Activated naive CD4-positive, alpha-beta T cell (primary cell): ENCODE results near the gene FREM1.

ENCODE experiments used
- DNase-seq, 4 experiments: peaks; one replicate each; lab custom pipeline; 2025; lab: John Stamatoyannopoulos, UW

FREM1 gene

DNA sequence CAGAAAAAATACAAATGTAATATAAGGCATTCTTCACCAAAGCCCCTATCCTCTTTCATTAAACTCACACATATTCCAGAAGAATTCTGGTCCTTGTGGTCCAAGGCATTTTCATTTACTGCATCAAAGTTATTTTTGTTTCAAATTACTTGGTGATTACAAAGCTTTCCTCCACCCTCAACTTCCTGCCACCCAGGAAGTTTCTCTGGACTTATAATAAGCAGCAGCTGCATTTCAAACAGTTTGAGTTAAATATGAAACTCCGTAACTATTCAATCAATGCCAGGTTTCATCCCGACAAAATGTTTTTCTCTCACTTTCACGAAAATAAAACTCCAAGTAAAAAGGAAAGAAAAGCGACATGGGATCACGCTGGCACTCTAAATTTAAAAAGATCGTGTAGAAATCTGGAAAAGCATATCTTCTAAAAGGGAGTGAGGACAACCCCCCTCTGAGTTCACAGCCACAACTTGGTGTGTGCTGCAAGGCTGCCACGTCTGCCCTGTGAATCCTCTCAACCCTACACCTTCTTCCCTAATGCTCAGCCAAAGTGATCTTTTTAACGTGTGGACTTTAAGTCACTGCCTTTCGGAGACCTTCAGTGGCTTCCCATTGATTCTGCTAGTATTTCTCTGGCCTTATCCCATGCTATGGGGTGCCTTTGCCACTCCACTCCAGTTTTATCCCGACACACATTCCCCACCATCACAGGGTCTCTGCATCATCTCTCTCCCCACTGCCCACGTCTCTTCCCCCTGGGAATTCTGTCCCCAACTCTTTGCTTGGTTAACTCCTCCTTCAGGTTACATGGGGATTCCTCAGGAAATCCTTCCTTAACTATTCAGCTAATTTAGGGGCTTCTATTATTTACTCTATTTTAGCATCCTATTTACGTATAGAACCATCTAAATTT lies 96.6 kb downstream of the FREM1 start:
- DNase-seq: no peak

DNA sequence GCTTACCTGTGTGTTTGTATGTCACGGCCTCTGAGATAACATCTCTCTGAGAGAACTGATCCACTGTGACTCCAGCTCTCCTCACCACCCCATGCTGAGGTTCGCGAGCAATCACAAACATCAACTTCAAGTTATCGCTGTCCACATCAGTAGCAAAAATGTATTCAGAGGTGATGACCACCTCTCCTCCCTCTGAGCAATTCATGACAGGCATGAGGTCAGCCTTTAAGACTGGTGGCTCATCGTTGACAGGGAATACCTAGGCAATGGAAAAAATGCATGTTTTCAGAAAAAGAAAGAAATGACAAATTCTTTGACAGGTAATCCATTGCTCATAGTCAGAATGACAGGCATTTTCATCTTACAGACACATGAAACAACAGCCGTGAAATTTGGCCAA lies 97.4 kb downstream of the FREM1 start:
- DNase-seq: no peak

DNA sequence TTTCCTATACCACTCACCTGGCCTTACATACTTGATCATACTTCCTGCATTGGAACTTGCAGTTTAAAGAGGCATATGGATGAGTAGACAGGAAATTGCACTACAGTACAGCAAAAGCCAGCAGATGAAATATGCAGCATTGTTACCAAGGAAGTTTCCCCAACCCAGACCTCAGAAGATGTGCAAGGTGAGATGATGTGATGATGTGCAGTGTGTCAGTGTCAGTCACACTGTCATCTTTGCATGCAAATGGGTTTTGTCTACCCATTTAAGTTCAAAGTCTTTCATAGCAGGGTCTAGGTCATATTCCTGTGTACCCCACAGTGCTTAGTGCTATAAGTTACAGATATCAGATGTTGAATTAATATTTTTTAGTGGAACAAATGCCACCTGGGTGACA lies 98.4 kb downstream of the FREM1 start:
- no peak for DNase-seq

DNA sequence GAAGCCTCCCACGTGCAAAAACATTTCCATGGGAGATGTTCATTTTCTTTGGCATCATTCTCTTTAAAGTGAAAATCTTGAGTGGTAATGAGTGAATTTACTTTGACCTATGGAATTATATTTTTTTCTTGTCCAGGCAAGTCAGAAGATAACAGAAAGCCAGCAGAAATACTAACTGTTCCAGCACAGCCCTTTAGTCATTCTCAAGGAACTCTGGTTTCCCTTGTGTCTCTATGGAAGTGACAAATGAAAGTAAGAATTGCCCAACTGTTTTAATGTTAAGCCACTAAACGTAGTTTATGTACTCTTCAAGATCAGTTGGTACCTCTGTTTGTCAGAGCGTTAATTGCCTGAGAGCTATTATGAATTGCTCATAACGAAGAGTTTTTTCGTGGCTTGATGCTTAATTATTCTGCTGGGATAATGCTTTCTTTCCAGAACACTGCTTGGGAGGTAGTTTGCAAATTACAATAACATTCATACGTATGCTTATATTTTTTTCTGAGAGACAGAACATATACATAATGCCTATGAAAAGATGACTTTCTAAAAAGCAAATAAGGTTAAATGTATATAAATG lies 103.2 kb downstream of the FREM1 start:
- DNase-seq: no peak

DNA sequence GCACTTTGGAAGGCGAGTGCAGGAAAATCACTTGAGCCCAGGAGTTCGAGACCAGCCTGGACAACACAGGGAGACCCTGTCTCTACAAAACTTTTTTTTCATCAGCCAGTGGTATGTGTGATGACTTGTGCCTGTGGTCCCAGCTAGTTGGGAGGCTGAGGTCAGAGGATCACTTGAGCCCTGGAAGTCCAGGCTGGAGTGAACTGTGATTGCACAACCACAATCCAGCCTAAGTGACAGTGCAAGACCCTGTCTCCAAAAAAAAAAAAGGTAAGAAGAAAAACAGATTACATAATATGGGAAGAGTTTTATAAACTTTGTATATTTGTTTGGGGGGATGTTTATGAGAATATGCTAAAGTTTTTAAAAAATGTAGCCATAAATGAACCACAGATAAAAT lies 111.2 kb downstream of the FREM1 start:
- no peak for DNase-seq

DNA sequence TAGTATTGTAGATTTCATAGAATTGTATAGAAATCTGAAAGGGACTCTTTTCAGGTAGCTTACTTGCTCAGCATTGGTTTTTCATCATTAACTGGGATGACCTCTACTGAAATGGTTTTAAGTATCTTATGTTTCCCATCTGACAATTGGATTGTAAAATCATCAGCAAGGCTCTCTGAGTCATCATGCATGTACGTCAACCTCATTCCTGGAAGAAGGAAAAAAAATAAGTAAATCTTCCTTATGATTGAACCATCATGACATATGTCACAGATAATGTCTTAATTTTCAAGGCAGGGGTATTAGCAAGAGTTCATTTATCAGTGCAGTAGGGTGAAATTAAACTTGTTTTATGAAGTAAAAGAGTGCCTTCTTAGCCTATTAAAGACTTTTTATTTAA lies 112.8 kb downstream of the FREM1 start:
- no peak for DNase-seq

DNA sequence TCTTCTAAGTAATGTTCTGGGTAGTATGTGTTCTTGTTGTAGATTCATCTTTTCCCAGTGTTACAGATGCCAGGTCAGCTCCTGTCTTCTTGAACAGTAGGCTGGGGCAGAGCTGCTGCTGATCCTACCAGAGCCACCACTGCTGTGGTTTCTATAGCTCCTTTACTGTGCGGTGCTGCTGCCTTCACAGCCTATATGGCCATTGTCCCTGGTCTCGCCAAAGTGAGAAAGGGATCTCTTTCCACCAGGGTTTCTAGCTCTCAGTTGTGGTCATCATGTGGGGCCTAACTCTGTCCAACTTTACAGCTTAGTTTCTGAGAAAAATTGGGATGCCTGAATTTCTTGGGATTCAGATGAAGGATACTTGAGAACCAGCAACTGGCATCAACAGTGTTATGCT lies 116.8 kb downstream of the FREM1 start:
- no peak for DNase-seq

DNA sequence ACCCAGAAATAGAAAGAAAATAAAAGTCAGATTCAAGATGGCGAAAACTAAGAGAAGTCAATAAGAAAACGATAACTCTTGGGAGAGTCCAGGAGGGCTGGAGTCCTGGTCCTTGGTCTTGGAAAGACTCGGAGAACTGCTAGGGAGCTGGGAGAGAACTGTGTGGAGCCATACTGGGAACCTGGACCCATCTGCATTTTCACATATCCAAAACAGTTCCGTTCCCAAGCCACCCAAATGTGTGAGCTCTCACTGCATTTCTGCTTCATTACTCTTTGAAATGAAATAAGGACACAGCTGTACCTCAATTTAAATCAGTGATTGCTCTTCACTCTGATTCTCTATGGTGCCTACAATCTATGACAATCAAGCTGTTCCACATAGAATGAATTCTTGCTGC lies 119.6 kb downstream of the FREM1 start:
- DNase-seq: no peak

DNA sequence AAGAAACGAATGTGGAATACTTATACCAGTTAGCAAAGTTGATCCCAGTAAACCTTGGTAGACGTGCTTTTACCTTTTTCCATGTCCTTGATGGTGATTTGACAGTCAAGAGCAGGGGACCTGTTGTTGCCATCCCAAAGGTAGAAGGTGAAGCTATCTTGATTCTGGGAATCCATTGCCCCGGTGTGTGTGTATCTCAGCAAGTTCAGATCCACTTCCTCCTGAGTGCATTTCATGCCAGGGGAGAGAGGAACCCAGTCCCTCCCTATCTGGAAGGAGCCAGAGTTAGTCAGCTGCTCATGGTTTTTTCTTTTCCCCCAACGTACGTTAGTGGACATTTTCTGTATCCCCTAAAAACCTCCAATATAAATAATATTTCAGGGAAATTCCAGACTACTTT lies 121.4 kb downstream of the FREM1 start:
- no peak for DNase-seq

DNA sequence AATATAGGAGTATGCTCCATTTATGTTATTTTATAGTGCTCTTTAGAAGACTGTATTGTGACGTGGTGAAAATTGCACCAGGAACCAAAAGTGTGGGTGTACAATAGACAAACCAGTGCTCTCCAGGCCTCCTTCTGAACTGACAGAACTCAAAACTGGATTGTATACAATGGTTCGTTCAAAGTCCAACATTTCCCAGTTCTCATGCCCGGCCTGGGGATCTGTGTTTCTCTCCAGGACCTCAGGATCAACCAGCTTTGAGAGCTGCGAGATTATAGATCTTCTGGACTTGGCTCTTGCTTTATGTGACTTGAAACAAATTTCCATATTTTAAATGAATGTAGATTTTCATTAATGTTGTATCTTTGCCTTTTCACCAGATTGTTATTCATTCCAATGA lies 126.9 kb downstream of the FREM1 start:
- no peak for DNase-seq

DNA sequence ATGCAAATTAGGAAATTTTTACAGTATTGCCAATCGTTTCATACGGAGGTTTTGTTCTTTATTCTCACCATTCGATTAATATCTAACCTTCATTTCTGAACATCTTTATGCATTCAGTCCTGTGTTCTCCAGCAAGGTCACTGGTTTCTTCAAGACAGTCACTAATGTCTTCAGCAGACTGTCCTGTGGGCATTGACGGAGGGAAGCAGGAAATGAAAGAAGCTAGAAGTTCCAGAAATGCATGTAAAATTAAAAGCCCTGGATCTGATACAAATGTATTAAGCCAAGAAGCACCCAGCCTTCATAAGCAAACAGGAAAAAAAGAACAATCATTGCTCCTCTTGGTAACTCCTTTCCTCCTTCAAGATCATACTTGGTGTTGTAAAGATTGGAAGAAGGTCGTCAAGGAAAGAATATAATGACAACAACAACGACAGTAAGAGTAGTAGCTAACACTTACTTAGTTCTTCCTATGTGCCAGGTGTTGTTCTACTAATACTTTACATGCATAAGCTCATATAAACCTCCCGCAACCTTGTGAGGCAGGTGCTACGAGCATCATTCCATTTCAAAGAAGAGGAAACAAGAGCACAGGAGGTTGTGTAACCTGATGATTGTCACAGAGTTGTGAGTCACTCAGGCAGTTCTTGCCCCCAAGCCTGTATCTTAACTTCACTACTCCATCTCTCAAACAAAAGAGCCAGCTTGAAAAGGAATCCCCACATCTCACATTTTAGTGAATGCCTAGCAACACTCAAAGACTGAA lies 127.8 kb downstream of the FREM1 start:
- no peak for DNase-seq

DNA sequence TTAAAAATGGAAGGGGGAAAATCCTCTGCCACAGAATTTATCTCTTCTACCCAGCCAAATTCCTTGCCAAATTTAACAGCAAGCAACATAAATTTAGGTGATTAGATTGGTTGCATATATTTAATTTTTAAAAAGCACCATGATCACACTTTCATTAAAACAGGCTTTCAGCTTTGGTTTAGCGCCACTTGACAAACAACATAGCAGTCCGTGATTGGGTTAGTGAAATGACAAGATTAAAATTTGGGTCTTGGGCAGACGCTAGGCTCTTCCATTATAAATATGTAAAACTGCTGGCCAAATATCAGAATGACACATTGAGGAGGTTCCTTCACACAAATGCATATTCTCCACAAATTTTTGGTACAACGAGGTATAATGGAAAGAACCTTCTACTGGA lies 129.5 kb downstream of the FREM1 start:
- no peak for DNase-seq

DNA sequence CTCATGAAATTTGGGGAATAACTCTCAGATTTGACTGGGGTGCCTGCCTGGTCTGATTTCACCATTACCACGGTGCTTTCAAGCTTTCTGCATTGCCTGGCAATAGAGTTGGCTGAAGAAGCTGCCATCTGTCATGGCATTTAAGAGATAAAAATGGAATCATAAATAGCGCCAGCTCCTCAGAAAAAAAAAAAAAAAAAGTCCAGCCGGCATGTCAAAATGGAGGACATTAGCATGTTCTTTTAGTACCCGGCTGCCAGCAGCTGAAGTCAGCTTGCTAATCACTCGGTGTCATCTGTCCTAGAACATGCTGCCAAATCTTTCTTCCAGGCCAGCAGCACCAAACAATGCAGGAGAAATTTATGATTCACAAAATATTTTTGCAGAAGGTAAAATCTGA lies 130.0 kb downstream of the FREM1 start:
- no peak for DNase-seq

DNA sequence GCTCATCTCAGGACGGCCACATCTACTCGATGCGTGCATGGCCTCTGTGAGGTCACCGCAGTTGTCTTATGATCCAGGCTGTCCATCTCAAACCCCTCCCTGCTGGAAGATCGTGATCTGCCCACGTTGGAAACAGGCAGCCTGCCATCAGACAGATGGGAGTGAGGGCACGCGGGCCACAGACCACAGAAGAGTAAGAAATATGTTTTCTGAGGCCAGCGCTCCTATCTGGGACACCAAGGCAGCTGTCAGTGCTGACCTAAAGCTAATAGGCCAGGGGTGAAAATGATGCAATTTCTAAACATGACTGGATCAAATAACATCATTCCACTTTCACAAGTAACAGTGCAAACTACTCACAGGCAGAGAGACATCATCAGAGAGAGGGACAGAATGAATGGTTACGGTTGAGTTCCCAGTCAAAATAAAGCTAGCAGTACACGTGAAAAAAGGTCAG lies 130.6 kb downstream of the FREM1 start:
- DNase-seq: no peak

DNA sequence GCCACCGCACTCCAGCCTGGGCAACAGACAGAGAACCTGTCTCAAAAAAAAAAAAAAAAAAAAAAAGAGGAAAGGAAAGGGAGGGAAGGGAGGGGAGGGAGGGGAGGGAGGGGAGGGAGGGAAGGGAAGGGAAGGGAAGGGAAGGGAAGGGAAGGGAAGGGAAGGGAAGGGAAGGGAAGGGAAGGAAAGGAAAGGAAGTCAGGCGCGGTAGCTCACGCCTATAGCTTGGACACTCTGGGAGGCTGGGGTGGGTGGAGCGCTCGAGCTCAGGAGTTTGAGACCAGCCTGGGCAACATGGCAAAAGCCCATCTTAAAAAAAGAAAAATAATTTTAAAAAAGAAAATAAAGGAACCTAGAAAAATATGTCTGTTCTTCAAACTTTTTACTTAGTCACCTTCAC lies 131.7 kb downstream of the FREM1 start:
- DNase-seq: no peak

DNA sequence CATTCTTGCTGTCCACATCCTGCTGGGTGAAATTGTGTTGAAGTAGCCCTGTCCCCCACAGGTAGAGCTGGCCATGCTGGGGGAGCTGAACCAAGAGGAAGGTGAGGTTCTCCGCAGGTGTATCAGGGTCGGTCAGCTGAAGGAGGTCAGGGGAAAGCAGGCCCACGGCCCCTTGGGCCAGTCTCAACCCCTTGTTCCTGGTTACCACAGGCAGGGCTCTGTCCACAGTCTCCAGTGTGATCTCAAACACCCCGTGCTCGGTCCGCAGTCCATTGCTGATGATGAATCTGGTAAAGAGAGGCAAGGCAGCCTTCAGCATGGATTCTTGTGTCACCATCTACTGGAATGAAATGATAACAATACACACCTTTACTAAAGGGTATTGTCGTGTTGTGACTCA lies 134.3 kb downstream of the FREM1 start:
- DNase-seq: no peak

DNA sequence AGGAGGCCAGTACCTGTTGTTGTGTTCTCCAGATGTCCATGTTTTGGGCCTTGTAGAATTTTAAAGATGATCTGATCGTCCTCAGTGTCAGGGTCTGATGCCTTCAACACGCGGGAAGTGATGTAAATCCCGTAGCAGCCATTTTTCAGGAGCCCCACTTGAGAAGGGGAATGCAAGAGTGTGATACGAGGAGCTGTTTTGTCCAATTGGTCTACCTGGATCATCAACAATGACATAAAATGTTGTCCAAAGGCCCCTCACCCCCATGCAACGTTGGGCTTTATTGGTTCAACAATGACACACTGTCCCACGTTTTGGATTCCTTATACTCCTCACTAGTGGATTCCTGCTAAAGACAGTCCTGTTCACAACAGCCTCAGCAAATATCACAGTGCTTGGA lies 139.6 kb downstream of the FREM1 start:
- no peak for DNase-seq

DNA sequence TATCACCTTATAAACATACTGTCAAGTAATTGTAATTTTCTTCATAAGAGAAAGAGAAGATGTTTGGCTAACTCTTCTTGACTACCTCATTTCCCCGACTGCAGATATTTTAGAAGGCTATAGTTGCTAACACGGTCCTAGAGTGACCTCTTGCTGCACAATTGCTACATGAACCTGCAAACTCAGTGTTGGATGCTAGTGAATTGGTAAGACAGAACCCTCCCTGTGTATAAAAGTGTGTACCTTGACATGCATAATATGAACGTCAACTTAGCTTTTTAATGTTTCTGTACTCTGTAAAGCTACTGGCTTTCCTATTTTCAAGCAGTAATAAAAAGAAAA lies 141.0 kb downstream of the FREM1 start:
- DNase-seq: no peak

DNA sequence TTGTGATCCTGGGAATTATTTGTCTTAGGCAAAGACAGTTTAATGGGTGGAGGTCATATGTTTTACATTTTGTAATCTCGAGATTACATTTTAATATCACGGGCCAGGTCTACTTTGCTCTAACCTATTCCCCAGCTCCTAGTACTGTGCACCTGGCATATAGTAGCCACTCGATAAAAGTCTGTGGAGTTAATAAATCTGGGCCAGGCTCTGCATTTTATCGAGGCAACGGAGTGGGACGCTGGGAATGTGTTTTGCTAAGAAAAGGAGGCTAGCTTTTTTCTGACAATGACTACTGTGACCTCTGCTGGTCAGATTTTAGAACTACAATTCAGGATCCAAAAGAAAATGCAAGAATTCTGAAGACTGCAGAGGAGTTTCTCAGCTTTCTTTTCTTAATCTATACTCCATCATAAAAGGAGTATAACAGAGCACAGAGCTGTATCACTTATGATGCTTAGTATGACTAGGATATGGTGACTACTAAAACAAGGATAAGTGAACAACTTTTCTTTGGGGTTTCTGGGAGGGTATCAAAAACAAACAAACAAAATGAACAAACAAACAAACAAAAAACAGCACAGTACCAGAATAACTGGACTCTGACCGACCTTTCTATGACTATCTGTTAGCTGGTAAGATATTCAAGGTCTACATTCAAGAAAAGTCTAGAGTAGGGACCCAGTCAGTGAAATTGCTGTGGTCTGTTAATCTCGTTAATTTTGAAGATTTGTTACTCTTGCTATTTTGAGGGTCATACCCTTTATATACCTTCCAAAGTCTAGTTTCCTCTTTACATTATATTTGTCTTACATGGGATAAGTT lies 141.6 kb downstream of the FREM1 start:
- DNase-seq: no peak

DNA sequence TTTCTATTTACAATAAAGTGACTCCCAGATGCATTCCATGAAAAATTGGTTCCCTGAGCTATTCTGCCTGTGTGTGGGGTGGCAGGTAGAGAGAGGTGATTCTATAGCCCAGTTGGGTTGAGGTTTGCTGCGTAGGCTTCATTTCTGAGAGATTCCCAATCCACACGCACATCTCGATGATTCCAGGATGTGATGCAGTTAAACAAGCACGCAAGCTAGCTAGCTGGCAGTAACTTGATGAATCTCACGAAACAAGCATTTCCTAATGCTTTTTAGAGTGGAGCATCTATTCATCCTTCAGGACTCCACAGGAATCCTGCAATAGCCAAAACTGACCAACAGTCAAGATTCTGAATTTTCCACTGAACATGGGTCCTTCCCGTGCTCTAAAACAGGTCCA lies 143.9 kb downstream of the FREM1 start:
- DNase-seq: no peak

DNA sequence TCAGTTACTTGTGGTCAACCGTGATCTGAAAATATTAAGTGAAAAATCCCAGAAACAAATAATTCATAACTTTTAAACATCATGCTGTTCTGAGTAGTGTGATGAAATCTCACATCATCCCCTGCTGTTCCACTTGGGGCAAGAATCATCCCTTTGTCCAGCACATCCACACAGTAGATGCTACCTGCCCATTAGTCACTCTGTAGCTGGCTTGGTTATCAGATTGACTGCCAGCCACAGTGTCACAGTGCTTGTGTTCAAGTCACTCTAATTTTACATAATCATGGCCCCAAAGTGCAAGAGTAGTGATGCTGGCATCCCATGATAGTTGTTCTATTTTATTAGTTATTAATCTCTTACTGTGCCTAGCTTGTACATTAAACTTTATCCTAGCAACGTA lies 148.6 kb downstream of the FREM1 start:
- no peak for DNase-seq

DNA sequence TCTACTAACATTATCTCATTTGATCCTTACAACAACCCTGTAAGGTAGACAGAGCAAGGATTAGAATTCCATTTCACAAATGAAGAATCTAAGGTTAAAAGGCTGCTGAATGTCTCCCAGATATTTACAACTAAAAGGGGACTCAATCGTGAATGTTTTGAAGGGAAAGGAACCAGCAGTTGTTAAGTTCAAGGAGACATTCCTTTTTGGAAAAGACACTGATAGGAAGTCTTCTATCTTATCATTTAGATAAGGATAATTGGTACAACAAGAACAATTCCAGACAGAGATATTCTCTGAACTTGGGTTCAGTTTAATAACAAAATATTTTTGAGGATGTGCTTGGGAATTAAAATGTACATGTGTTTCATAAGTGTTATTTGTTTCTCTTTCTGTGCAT lies 150.2 kb downstream of the FREM1 start:
- DNase-seq: no peak
